Loucy (cell line): ENCODE measurements around the gene CNIH3.

Source experiments
- EZH2phosphoT487 ChIP-seq: fragments of 200-600 bp; IDR thresholded peaks from 2 replicates; pipeline ENCODE4 v1.6.1; 2018; ENCODE audit warnings: antibody characterized with exemption, mild to moderate bottlenecking, moderate library complexity, borderline replicate concordance
- TF ChIP-seq, protein P1 (sequence below): fragments of 200-600 bp; sonication (generic); conservative IDR thresholded peaks from 2 replicates; pipeline ENCODE4 v1.5.1; 2014; ENCODE audit warnings: mild to moderate bottlenecking, antibody characterized with exemption, low read length

DNA sequence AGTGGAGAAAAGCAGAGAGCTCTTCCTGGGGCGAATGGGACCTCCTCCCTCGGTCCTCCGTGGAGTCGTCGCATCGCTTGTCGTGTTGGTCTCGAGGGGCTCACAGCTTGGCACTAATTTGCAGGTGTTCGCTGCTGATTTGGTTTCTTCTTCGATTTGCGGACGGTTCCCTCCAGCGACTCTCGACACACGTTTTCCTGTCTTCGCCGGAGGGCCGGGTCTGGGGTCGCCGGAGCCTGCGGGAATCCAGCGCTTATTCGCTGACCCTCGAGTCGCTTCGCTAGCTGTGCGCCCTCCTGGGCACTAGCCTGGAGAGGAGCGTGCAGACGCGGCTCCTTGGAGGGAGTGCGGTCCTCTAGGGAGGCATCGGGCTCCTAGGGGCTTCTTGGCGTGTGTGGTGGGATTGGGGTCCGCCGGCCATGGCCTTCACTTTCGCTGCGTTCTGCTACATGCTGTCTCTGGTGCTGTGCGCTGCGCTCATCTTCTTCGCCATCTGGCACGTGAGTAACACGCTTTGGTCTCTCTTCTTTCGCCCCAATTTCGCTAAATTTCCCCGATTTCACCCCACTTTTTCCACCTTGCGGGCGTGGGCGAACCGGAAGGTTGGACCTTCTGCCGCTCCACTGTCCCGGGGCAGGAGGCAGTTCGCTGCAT is 766 bp downstream of the CNIH3 start:
- TF ChIP-seq, protein P1, sequence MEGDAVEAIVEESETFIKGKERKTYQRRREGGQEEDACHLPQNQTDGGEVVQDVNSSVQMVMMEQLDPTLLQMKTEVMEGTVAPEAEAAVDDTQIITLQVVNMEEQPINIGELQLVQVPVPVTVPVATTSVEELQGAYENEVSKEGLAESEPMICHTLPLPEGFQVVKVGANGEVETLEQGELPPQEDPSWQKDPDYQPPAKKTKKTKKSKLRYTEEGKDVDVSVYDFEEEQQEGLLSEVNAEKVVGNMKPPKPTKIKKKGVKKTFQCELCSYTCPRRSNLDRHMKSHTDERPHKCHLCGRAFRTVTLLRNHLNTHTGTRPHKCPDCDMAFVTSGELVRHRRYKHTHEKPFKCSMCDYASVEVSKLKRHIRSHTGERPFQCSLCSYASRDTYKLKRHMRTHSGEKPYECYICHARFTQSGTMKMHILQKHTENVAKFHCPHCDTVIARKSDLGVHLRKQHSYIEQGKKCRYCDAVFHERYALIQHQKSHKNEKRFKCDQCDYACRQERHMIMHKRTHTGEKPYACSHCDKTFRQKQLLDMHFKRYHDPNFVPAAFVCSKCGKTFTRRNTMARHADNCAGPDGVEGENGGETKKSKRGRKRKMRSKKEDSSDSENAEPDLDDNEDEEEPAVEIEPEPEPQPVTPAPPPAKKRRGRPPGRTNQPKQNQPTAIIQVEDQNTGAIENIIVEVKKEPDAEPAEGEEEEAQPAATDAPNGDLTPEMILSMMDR, result no peak
- TF ChIP-seq EZH2phosphoT487, result no peak
